GM19395 (cell line): ENCODE results near the gene ACP7.

Source experiments
- ATAC-seq: cut with Tn5 transposase; IDR thresholded peaks from one replicate; pipeline ENCODE4 v1.9.1; 2021; ENCODE audit warnings: mild to moderate bottlenecking, moderate library complexity; ENCODE audit not compliant: unreplicated experiment

Gene ACP7

DNA sequence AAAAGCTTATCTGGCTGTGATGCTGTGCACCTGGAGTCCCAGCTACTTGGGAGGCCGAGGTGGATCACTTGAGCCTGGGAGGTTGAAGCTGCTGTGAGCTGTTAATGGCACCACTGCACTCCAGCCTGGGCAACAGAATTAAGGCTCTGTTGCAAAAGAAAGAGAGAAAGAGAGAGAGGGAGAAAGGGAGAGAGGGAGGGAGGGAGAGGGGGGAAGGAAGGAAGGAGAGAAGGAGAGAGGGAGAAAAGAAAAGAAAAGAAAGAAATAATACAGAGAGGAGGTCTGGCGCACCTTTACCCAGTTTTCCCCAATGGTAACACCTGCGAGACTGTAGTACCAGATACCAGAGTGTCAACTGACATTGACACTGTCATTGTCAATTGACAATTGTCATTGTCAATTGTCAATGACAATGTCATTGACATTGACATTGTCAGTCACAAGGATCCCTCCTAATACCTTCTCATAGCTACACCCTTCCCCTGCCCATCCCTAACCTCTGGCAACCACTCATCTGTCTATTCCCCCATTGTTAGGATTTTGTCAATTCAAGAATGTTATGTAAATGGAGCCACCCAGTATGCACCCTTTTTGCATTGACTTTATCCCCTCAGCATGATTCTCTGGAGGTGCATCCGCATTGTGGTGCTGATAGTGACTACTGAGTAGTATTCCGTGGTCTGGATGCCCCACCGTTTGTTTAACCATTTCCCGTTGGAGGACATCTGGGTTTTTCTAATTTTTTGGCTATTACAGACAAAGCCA, 62.7 kb downstream of the ACP7 start:
- no peak for ATAC-seq

DNA sequence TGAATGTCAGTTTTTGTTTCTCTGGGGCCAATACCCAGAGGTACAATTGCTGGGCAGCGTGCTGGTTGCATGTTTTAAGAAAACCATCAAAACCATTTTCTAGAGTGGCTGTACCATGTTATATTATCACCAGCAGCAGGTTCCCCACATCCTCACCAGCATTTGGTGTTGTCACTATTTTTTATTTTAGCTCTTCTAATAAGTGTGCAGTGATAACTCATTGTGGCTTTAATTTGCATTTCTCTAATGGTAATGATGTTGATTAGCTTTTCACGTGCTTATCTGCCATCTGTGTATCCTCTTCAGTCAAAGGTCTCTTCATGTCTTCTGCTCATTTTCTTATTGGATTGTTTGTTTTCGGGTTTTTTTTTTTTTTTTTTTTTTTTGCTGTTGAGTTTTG, 63.3 kb downstream of the ACP7 start:
- no peak for ATAC-seq

DNA sequence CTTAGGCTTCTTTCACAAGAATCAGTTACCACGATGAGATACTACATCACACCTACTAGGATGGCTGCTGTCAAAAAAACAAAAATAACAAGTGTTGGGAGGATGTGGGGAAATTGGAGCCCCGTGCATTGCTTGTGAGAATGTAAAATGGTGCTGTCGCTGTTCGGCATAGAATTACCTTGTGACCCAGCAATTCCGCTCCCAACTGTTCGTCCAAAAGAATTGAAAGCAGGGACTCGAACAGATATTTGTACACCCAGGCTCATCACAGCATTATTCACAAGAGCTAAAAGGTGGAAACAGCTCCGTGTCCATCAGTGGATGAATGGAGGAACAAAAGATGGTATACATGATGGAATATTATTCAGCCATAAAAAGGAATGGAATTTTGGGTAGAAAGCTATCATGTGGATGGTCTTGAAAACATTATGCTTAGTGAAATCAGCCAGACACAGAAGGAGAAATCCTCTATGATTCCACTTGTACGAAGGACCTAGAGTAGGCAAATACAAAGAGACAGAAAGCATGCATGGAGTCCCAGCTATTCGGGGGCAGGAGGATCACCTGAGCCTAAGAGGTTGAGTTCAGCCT, 64.9 kb downstream of the ACP7 start:
- no peak for ATAC-seq

DNA sequence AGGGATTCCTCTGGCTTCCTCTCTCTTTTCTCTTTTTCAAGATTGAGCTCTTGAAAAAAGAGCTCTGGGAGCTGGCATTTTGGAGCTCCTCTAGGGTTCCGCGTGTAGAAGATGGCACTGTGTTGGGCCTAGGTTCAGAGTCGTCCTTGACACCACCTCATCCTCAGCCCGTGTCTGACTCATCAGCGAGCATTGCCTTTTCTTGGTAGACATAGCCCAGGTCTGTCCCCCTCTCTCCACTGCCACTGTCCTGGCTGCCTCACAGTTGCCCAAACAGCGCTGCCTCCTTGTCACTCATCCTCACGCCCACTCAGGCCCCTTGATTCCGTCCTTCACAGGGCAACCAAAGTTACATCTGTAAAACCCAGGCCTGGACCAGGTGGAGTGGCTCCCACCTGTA, 66.1 kb downstream of the ACP7 start:
- ATAC-seq = no peak

DNA sequence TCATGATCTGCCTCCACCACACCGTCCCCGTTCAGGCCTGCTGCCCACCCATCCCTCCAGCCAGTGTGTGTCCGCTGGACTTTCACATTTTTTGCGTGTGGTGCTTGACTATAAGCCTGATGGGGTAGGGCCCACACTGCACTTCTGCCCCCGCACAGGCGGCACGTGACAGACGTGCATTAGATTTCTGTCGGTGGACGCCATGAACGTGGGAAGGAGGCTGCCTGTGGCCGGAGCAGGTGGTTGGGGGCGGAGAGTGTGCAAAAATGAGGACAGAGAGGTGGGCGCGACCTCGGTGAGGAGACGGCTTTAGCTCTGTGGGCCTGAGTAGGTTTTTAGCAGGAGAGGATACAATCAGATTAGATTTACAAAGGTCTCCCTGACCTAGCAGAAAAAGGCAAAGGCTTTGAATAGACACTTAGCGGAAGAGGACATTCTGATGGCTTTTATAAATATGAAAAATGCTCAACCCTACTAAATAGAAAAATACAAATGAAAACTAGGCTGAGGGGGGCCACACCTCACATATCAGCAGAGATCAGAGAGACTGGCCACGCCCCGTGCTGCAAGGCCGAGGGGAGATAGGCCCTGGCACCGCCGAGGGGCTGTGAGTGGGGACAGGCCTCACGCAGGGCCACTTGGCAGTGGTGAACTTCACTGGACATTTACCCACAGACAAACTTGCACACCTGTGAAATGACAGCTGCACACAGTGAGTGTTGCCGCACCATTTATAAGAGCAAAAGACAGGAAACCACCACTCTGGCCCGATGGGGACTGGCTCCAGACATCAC, 66.8 kb downstream of the ACP7 start:
- no peak for ATAC-seq

DNA sequence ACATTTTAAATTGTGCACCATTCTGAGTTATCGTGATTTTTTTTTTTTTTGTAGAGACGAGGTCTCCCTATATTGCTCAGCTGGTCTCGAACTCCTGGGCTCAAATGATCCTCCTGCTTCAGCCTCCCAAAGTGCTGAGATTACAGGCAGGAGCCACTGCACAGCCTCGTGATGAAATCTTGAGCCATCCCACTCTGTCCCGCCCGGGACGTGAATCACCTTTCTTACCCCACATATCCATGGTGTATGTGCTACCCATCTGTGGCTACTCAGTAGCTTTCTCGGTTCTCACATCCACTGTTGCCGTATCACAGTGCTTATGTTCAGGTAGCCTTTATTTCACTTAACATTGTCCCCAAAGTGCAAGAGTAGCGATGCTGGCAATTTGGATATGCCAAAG, 67.9 kb downstream of the ACP7 start:
- no peak for ATAC-seq

DNA sequence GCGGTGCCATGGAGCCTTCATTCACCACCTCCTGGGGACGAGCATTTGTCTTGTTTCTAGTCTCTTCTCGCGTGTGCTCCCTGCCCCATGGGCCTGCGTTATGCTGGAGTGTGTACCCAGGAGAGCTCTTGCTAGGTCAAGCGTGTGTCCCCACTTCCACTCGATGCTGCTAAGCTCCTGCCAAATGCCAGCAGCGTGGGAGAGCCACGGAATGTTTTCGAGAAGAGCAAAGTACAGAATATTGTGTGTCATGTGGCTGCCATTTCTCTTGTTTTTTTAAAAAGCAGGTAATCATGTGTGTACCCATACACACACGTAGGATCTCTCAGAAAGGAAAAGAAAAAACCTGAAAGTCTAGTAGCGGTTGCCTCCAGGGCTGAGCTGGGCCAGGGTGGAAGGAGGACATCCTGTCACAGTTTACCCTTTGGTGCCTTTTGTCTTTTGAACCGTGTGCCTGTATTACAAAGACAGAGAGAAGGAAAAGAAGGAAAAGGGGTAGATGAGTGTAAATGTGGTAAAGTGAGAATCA, 70.0 kb downstream of the ACP7 start:
- ATAC-seq = no peak

DNA sequence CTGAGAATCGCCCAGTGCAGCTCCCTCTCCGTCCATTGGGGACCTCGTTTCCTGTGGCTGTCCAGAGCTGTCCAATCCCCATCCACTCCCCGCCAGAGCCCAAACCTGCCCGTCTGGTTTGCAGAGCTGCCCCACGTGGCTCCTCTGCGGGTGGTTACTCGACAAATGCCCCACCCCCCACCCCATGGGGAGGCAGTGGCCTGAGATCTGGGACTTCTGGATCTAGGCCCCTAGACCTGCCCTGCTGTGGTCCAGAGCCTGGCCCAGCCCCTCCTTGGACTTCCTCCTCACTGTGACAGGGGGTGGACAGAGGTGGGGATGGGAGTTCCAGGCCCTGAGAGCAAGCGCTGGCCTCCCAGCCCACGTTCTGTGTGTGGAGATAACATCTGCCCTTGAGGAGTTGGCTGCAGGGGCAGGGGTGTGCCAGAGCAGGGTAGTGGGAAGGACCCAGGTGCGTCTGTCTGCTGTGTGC, 70.5 kb downstream of the ACP7 start:
- no peak for ATAC-seq

DNA sequence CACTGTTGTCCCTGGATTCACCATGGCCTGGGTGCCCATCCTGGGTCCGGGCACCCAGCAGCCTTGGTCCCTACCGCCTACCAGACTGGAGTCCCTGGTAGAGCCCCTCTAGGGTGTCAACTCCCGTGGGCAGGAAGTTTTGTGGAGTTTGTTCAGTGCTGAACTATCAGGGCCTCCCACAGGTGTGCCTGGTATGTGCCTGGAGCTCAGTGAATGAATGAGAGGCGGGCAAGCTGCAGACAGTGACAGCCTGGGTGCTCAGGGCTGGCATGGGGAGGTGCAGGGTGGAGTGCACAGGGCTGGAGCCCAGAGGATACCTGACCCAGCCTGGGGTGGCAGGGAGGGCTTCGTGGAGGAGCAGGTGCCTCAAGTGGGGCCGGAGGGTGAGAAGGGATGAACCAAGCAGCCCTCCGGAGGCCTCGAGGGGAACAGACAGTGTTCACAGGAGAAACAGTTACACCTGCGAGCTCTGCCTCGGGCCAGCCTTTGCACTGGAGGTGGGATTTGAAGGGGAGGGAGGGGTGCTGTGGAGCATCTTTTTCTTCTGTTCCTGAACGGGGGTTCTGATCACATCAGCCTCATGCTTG, 71.0 kb downstream of the ACP7 start:
- ATAC-seq = no peak

DNA sequence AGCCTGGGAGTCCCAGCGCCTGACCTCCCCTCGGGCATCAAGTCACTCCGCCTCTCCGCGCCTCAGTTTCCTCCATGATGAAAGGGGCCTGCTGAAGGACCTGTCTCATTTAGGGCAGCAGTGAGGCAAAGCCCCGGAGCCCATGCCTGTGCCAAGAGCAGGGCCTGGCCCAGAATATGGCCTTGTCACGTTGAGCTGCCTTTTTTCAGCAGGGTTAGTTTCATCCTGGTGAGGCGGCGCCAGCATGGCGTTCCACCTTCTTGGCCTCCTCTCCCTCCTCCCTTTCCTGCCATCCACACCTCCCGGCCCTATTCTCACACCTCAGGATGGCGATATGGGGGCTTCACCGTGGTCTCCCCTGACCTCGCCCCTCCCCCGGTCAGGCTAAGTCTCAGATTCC, 71.6 kb downstream of the ACP7 start:
- ATAC-seq = no peak

DNA sequence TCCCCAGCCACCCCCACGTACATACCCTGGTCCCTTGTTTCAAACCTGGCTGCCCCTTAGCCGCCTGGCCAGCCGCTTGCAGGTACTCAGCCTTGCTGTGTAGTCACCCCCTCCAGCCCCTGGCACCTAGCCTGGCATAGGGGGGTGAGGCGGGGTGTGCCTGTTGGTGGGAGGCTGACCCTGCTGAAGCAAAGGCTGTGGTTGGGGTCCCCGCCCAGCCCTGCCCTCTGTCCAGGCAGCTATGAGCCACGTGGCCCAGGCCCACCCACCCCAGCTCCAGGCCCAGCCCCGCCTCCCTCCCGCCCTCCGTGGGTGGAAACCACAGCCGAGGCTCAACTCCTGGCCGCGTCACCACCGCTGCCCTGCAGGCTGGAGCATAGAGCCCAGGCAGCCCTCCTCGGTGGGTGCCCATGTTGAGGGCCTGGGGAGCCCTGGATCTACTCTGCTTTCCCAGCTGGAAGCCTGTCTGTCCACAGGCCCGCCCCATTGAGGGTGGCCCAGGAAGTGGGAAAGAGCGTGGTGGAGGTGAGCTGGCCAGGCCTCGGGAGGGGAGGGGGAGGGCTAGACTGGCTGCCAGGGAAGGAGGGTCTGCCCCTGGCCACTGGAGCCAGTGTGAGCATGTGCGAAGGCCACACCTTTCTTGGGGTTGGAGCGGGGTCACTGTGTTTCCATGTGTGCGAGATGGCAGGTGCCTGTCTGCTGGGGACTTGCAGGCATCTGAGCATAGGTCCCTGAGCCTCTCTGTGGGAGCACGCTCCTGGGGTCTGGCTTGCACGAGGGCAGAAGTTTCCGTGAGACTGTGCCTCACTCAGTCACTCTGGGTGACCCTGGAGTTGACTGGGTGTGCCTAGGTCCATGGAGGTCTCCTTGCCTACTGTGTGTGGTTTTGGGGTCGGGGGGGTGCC, 72.4 kb downstream of the ACP7 start:
- no peak for ATAC-seq

DNA sequence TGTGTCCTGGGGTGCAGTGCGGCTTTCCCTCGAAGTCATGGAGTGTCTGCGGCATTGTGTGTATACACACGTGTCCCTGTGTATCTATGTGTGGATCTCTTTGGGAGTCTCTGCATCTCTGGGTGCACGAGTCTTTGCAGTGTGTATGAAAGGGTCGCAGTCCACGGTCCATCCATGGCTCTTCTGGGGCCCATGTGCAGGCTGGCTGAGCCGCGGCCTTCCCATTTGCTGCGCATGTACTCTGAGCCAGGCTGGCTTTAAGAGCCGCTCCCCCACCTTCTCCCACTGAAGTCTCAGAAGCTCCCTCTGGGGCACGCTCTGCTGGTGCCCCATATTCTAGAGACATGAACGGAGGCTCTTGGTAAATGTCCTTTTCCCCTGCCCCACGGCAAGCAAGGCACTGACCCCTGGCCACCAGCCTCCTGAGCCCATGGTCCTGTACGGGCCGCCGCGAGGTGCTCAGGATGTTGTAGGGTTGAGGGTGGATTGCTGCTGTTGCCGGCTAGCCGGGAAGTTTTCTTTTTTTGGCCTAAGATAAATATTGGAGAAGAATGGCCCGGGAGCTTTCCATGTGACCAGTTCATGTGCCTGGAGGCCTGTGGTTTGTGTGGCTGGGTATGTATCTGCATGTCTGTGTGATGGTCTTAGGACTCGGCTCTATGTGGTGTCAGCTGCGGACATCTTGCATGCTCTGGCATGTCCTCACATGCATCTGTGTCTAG, 73.3 kb downstream of the ACP7 start:
- no peak for ATAC-seq

DNA sequence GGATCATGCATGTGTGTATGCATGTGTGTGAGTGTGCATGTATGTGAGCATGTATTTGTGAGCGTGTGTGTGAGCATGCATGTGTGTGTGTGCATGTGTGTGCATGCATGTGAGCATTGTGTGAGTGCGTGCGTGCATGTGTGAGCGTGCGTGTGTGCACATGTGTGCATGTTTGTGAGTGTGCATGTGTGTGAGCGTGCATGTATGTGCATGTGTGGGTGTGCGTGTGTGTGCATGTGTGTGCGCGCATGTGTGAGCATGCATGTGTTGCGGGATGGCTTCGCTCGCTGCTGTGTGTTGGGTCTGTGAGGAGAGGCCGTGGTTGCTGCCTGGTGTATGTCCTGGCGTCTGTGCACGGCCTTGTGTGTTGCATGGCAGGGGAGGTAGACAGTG, 73.8 kb downstream of the ACP7 start:
- ATAC-seq = no peak

DNA sequence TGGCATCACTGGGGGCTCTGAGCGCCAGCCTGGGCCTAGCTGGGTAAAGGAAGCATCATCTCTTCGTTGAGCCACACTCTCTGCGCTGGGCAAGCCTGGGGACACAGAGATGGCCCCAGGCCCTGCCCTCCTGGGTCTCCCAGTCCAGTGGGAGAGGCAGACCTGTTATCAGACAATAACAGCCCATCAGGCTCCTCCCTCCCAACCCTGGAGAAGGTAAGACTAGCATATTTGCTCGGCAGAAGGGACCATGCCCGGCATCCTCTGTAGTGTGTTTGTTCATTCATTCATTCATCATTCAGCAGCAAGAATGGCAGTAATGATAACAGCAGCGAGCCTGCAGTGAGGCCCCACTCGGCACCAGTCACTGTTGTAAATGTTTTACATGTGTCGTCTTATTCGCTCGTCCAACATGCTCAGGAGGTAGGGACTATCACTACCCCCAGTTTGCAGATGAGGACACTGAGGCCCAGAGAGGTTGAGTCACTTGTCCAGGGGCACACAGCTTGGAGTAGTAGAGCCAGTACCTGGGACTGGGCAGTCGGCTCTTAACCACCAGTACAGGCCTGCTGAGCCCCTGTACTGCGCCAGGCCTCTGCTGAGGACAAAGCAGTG, 74.6 kb downstream of the ACP7 start:
- no peak for ATAC-seq

DNA sequence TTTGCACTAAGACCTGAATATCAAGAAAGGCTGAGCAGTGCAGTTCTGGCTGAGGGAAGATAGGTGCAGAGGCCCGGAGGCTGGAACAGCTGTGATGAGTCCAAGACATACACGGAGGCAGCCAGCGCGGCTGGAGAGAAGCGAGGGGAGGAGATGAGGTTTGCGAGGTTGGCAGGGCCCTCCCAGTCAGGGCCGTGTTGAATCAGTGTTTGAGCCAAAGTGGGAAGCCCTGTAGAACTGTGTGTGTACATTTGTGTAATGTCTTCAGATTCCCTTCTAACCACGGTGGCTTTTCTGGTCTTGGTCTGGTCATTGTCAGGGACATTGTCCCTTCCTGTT, 76.3 kb downstream of the ACP7 start:
- no peak for ATAC-seq
